GM18858 (cell line): ENCODE results near the gene PTK7.

Source experiments
- ATAC-seq: cut with Tn5 transposase; IDR thresholded peaks from one replicate; pipeline ENCODE4 v1.9.1; 2021; ENCODE audit not compliant: unreplicated experiment

The PTK7 gene

DNA sequence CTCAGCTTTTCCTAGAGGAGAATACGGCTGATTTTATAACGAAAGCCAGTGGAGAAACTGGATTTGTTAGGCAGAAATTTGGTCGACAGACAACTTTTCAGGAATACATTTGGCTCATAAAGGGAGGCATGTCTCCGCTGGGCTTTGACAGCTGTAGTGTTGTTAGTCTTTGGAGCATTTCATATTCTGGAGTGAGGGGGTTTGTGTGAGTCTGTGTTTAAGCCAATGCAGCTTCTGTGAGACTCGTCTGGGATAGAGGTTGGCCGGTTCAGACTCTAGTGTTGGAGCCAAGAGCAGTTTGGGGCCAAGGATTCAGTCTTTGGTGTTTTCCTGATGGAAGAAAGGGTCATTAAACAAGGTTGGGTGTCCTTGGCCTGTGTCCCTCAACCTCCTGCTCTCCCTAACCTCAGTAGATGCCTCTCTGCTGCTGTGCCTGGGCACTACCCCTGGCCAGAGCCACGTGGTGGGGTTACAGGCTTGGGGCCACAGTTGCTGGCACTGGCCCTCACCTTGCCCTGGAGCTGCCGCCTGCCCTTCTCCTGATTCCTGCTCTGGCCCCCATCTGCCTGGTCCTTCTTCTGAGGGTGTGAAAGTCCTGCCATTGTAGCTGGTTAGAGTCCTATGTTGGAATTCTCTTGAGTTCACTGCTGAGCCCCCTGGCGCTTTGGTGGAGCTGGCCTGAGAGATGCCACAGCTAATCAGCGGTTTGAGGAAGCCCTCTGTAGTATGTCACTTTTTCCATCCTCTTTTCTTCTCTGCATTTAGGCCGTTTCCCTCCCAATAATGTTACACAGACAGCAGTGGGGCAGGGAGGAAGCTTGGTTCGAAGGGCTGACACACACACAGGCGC is 6.9 kb downstream of the PTK7 start:
- no peak for ATAC-seq

DNA sequence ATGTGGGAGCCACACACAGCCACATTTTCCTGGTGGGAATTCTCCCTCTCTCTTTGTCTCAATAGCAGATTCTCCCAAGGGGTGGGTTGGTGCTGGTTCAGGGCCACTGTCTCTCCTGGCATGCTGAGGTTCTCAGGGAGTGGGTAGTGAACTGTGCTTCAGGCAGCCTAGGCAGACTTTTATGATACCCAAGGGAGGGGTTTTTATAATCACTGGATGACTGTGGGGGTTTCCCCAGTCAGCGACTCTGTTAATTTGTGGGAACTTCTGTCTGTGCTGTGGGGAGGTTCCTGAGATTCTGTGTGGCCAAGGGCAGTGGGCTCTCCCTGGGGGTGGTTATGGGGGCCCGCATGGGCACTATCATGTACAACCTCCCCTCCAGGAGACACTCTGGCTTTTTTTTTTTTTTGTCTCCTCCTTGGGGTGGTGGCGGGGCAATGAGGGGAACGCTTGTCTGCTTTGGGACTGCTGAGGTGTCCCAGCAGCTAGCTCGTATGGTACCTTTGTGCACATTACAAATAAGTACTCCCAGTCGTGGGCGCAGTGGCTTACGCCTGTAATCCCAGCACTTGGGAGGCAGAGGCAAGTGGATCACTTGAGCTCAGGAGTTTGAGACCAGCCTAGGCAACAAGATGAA is 10.0 kb downstream of the PTK7 start:
- ATAC-seq, result no peak

DNA sequence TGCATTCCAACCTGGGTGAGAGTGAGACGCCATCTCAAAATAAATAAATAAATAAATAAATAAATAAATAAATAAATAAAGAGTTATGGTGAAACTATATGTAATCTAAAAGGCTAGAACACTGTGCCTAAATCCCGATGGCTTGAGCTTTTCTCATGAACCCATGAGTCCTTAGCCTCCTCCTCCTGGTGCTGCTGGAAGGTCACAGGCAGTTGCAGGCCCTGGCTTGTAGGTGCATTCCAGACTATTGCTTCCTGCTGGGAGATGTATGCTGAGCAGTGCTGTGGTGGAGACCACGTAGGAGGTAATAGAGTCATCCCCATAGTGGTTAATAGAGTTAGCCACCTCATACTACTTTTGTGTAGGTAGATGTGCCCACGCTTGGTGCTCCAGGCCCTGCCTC is 12.5 kb downstream of the PTK7 start:
- no peak for ATAC-seq

DNA sequence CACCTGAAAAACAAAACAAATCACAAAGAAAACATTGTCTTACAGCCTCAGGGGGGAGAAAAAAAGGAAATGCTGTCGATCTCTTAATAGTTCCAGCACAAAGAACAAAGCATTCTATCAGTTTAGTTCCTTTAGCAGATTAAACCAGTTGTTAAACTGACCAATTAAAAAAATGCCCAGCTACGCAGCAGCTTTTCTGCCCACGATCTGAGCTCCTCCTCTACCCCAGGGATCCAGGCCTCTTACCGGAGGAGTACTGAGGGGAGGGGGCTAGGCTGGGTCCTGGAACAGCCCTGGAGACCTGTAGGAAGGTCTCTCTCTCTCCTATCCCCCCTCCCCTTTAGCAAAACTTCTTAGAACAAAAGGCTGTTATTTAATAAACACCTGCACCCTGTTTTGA is 13.4 kb downstream of the PTK7 start:
- no peak for ATAC-seq

DNA sequence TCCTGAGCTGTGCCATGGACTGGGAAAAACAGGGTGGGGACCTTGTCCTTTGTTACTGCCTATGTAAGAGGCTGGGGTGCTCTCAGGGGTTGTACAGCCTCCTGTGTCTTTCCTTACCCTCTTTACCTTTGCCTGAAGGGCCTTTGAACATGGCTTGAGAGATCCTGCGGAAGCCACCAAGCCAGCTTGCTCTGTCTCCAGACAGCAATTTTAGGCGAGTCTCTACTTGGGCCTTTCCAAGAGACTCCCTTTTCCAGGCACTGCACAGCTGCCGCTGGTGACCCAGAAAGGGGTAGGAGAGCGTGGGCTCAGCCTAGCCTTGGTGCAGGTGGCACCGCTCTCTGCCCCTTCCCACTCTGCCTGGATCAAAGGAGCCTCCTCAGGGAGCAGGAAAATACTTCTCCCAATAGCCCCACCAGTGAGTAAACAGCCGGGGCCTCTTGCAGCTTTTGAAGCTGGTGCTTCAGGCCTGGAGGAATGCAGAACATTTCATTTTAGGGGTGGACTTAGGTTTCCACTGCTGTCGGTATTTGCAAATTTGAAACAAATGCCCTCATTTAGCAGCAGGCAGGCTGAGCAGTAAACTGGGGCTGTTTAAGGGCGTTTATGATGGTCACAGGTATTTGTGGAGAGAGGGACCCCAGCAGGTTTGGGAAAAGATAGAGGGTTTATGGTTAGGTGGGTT is 13.9 kb downstream of the PTK7 start:
- no peak for ATAC-seq

DNA sequence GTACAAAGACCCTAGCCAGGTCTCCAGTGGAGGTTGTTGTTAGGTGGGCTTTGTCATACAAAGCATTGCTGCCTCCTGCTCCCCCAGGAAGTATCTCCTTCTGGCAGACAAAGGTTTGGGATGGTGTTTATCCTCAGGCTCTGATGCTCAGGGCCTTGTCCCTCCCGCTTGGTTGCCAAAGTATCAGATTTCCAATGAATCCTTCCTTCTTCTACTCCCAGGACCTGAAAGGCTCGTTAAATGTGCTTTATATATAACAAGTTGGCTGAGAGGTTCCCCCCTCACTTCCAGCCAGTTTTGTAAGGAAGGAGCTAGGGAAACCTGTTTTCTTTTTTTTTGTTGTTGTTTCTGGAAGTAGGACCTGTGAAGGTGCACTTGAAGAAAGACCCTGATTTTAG is 14.4 kb downstream of the PTK7 start:
- no peak for ATAC-seq

DNA sequence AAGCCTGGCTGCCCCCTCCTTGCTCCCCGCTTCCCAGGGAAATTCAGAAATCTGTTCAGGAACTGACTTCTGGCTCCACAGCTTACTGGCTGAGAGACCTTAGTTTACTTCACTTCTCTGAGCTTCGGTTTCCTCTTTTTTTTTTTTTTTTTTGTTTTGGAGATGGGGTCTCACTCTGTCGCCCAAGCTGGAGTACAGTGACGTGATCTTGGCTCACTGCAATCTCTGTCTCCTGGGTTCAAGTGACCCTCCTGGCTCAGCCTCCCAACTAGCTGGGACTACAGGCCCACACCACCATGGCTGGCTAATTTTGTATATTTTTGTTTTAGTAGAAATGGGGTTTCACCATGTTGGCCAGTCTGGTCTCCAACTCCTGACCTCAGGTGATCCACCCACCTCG is 14.9 kb downstream of the PTK7 start:
- no peak for ATAC-seq

DNA sequence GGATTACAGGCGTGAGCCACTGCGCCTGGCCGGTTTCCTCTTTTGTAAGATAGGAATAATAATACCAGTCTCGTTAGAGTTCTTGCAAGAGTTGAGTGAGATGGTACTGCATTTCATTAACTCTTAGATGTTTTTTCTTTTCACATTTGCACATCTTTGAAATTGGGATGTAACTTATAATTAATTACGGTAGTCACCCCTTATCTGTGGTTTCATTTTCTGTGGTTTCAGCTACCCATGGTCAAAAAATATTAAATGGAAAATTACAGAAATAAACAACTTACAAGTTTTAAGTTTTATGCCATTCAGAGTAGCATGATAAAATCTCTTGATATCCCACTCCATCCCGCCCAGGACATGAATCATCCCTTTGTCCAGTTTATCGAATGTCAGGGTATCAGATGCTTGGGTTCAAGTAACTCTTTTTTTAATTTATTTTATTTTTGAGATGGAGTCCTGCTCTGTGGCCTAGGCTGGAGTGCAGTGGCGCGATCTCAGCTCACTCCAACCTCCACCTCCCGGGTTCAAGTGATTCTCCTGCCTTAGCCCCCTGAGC is 15.4 kb downstream of the PTK7 start:
- ATAC-seq, result no peak

DNA sequence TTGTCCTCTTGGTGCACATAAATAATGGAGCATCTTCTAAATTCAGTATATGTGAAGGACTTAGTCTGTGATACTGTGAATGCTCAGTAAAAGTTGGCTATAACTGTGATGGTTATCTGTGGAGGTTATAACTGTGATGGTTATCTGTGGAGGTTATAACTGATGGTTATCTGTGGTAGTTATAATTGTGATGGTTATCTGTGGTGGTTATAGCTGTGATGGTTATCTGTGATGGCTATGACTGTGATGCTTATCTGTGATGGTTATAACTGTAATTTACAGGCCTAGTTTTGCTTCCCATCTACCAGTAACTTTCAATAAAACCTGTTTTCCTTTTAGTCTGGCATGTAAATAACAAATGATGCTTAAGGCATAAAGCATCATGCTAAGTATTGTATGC is 16.5 kb downstream of the PTK7 start:
- no peak for ATAC-seq

DNA sequence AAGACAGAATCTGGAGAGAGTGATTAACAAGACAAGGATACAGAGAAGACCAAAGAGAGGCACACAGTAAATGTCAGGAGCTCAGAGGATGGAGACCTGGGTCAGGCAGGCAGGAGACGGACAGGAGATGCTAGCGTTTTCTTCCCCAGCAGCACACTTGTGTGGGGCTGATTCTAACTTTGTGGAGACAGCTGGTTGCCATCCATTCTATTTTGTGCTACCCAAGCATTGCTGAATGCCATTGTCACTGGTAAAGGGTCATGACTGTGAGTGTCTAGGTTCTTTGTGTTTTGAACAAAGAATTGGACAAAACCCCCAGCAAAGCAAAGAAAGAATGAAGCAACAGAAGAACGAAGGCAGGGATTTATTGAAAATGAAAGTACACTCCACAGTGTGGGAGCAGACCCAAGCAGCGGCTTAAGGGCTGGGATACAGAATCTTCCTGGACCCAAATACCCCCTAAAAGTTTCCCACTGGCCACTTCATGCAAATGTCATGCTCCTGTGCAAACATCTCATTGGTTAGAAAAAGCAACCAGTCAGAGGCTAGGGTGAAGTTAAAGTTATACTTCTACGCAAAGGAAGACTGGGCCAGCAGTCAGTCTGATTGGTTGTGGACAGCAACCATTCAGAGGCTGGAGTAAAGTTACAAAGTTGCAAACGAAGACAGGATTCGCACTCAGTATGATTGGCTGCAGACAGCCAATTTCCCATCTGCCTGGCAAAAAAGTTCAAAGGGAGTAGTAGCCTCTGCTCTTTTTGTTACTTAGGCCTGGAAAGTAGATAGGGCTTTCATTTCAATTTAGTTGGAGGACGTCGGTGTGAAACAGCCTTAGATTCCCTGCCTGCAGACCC is 17.5 kb downstream of the PTK7 start:
- ATAC-seq, result no peak

DNA sequence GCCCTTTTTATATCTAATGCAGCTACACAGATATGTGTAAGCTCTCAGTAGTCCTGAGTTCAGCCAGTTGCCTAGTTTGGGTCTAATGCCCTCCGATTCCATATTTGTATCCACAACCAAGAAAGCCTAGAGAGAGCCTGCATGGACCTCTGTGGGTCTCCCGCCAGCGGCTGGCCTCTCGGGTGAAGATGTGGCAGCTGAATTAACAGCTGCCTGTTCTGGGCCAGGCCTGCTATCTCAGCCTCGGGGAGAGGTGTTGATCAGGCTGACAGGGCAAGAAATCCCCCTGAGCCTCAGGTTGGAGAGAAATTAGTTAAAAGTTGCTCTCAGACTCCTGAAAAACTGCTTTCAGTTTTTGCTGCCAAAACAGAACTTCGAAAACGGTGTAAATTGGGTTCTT is 19.8 kb downstream of the PTK7 start:
- no peak for ATAC-seq

DNA sequence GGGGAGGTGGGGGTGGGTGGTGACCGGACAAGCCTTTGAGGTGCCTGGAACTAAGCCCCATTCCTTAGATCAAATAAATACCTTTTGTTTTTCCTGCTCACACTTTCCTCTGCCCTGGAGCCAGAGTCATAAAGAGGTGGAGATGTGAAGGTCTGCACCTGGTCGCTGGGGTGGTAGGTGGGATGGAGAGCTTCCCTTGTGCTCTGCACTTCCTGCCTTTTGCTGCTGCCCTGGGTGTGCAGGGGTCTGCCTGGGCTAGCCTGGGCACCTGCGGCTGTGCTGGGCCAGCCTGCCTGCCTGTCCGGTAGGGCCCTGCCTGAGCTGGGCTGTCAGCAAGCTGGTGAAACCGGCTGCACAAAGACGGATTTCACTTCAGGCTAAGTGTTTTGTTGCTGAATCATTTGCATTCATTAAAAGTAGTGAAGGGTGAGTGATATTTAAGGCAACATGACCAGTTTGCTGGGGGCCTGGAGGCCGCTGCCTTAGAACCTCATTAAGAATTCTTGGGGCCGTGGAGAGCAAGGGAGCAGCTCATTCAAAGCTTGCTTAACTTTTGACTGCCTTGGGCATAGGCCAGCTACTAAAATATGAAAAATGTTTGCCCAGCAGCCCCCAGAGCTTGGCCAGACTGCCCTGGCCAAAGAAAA is 20.5 kb downstream of the PTK7 start:
- no peak for ATAC-seq

DNA sequence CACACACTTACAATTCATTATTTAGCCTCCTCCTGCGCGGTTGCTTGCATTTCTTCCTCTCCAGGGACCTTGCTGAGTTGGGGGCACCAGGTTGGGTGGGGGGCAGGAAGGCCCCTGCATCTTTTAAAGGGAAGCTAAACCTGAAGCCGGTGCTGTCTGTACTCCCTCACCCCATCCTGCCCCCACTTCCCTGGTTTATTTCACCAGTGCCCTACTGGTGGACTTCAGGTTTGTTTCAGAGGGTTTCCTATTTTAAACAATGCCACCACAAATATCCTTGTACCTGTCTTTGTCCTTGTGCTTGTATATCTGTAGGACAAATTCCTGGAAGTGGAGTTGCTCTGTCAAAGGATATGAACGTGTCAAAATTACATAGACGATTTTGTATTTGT is 21.0 kb downstream of the PTK7 start:
- ATAC-seq, result no peak

DNA sequence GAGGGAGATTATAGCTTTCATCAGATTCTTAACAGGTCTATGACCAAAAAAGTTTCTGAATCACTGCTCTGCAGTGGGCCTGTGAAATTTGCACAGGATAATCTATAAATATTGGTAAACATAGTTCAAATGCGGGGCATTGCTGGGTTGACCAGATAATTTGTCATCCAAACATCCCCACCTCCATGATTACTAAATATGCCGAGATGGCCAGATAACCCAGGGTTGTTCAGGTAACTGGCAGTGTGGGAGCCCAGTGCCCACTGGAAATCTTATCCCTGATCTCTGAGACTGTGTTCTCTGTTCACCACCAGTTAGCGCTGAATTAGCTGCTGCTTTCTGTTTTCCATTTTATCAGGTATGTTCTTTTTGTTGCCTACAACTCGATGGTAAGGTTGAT is 21.4 kb downstream of the PTK7 start:
- no peak for ATAC-seq

DNA sequence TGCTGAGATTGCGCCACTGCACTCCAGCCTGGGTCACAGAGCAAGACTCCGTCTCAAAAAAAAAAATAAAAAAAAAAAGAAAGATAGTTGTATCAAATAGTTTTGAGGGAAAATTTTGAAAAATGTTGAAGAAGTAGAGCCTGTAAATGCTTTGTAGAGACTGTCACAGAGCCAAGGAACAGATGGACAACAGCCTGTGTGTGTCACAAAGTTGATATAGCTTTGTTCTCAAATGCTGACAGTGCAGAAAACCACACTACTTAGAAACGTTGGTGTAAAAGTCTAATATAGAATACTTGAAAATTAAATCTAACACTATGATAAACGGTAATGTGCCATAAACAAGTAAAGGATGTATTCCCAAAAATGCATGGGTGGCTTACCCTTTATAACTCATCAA is 25.4 kb downstream of the PTK7 start:
- no peak for ATAC-seq

DNA sequence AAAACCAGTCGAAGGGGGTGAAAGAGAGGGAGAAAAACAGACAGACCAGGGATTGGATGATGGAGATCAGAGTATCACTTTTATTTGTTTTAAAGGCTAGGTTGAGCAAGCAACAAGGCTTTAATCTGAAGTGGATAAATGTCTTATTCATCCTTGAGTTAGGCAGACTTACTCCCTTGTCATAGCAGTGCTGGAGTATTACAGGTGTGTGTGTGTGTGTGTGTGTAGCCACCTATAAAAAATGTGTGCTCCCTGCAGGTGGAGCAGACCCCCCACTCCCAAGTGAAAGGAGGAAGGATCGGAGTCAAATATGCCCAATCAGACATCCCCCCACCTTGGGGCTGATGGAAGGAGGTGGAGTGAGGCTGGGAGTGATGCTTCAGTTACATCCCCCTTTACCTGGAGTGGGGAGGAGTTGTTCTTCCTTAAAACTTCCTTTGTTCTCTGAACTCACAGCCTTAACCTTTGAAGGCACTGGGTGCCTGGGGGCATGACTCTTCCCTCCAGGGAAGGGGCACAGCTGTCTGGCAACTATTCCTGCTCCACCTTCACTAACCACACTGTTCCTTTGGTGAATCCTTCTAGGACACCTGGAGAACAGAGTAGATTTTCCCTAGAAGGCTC is 27.3 kb downstream of the PTK7 start:
- ATAC-seq, result no peak

DNA sequence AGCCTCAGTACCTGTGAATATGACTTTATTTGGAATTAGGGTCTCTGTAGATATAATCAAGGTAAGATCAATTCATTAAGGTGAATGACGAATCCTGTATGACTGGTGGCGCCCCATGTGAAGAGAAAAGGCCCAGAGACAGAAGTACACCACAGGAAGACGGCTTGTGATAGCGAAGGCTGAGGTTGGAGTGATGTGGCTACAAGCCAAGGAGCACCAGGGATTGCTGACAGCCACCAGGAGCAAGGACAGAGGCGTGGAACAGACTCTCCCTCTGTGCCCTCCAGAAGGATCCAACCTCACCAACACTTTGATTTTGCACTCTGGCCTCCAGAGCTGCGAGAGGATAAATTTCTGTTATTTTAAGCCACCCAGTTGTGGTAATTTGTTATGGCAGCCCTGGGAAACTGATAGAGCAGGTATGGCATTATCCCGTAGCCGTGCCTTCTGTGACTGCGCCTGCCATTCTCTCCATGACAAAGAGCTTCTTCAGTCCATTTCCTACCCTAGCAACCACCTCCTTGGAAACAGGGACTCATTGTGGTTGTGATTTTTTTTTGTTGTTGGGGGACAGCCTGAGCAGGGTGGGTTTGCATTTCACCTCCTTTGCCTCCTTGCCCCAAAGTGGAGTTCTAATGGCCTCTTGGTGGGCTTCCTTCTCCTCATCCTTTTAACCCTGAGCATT is 29.6 kb downstream of the PTK7 start:
- no peak for ATAC-seq

DNA sequence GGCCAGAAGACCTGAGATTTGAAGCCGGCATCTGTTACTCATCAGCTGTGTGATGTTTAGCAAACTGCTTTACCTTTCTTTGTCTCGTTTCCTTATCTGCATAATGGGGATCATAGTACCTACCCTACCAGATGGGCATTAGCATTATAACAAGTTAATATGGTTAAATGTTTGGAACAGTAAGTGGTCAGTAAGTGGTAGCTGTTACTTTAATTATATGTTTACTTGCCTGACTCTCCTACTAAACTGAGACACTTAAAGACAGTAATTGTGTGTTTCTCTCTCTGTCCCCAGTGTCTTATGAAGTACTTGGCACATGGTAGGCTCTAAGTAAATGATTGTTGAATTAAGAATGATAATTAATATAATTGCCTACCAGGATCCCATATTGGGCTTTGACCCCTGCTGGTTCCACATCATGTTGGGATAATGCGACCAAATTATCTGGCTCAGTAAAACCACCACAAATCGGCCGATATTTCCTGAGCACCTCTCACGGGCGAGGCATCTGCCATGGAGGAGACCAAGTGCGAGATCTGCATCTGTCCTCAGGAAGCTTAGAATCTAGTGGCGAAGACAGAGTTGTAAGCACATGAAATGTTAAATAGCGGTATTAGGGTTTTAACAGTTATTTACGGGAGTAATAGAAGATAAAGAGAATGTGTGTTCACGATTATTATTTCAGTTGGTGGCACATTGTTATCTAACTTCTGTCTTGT is 31.4 kb downstream of the PTK7 start:
- no peak for ATAC-seq
